ENCODE results near the gene GPC6.

Gene GPC6

GRCh38 chr13:93411186-93411680 is 184.6 kb downstream of the GPC6 start:
- H2AFZ ChIP-seq (ENCODE audit: low read depth, low read length): no peak overlapping the region
- no peak overlapping the region for H3K9ac ChIP-seq (ENCODE audit: low read length)
- no peaks in the 10 kb centered on the region for H3K36me3 ChIP-seq (replicated peaks; ENCODE audit: low read depth, low read length)
- no peaks in the 10 kb centered on the region for H3K9me3 ChIP-seq (ENCODE audit: insufficient read depth, low read length)
- no peaks in the 10 kb centered on the region for H3K79me2 ChIP-seq (ENCODE audit: low read length)
- no peak overlapping the region for H3K4me2 ChIP-seq (ENCODE audit: low read length)
- TF ChIP-seq EZH2phosphoT487 (IDR thresholded peaks at IDR 0.05; ENCODE audit: low read depth): no peak
- TF ChIP-seq, protein P1, sequence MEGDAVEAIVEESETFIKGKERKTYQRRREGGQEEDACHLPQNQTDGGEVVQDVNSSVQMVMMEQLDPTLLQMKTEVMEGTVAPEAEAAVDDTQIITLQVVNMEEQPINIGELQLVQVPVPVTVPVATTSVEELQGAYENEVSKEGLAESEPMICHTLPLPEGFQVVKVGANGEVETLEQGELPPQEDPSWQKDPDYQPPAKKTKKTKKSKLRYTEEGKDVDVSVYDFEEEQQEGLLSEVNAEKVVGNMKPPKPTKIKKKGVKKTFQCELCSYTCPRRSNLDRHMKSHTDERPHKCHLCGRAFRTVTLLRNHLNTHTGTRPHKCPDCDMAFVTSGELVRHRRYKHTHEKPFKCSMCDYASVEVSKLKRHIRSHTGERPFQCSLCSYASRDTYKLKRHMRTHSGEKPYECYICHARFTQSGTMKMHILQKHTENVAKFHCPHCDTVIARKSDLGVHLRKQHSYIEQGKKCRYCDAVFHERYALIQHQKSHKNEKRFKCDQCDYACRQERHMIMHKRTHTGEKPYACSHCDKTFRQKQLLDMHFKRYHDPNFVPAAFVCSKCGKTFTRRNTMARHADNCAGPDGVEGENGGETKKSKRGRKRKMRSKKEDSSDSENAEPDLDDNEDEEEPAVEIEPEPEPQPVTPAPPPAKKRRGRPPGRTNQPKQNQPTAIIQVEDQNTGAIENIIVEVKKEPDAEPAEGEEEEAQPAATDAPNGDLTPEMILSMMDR (IDR thresholded peaks at IDR 0.05; ENCODE audit: low read depth, low read length): no peak
- H3K27ac ChIP-seq (ENCODE audit: low read length): no peak overlapping the region
- no peaks in the 10 kb centered on the region for H4K20me1 ChIP-seq (ENCODE audit: insufficient read depth, low read length)
- no peak overlapping the region for H3K4me3 ChIP-seq (ENCODE audit: low read length)
- H3K27me3 ChIP-seq (ENCODE audit: low read depth, low read length): no peaks in the 10 kb centered on the region
- no peaks in the 10 kb centered on the region for H3K4me1 ChIP-seq (ENCODE audit: low read length)

DNA sequence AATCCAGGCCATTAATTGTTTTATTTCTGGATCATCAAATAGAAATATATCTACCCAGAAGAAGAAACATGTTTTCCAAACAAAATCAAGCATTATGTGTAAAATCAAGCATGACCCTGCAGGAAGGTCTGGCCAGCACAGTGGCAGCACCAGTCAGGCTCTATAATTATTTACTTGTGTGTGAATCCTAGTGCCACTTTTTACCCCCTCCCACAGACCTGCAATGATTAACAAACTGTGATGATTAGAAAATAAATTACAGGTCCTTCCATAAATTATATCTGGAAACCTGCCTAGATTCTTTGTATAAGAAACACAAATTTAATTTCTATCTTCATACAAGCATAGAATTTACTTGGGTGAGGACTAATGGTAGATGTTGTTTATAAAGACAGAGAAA is 186.1 kb downstream of the GPC6 start:
- H3K36me3 ChIP-seq (replicated peaks; ENCODE audit: low read depth, low read length): no peaks in the 10 kb centered on the region
- no peak overlapping the region for H2AFZ ChIP-seq (ENCODE audit: low read depth, low read length)
- H3K4me2 ChIP-seq (ENCODE audit: low read length): no peak overlapping the region
- H3K27ac ChIP-seq (ENCODE audit: low read length): no peak overlapping the region
- no peaks in the 10 kb centered on the region for H3K27me3 ChIP-seq (ENCODE audit: low read depth, low read length)
- TF ChIP-seq, protein P1 (IDR thresholded peaks at IDR 0.05; ENCODE audit: low read depth, low read length): no peak
- TF ChIP-seq EZH2phosphoT487 (IDR thresholded peaks at IDR 0.05; ENCODE audit: low read depth): no peak
- no peak overlapping the region for H3K4me3 ChIP-seq (ENCODE audit: low read length)
- no peaks in the 10 kb centered on the region for H4K20me1 ChIP-seq (ENCODE audit: insufficient read depth, low read length)
- H3K79me2 ChIP-seq (ENCODE audit: low read length): no peaks in the 10 kb centered on the region
- no peaks in the 10 kb centered on the region for H3K9me3 ChIP-seq (ENCODE audit: insufficient read depth, low read length)
- no peaks in the 10 kb centered on the region for H3K4me1 ChIP-seq (ENCODE audit: low read length)
- H3K9ac ChIP-seq (ENCODE audit: low read length): no peak overlapping the region

GRCh38 chr13:93413972-93414717 is 187.5 kb downstream of the GPC6 start:
- no peak overlapping the region for H3K4me2 ChIP-seq (ENCODE audit: low read length)

DNA sequence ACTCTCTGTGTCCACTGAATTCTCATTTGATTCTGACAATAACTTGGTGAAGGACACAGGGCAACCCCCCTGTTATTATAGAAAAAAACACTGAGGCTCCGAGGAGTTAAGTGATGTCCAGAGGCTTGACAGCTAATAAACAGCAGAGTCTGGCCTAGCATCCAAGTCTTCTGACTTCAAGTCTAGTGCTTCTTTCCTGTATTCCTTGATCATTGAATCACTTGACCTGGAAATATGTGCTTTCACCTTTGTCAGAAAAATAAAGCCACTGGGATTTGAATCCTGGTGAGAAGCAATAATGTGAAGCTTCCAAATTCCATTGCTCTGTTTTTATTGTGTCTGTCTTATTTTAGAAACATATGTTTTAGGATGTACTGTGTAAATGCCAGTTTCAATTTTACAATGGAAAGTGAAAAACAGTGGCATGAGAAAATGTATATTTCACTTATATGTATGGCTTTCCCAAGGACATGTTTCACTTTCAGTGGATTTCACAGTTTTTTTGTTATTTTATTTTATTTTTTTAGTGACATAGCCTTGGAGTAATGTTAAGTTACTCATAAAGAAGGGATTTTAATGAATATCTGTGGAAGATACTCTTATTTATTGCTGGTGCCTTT is 190.2 kb downstream of the GPC6 start:
- no peak overlapping the region for H3K9ac ChIP-seq (ENCODE audit: low read length)
- no peak overlapping the region for H2AFZ ChIP-seq (ENCODE audit: low read depth, low read length)
- no peaks in the 10 kb centered on the region for H3K36me3 ChIP-seq (replicated peaks; ENCODE audit: low read depth, low read length)
- TF ChIP-seq, protein P1 (IDR thresholded peaks at IDR 0.05; ENCODE audit: low read depth, low read length): no peak
- TF ChIP-seq EZH2phosphoT487 (IDR thresholded peaks at IDR 0.05; ENCODE audit: low read depth): no peak
- no peaks in the 10 kb centered on the region for H4K20me1 ChIP-seq (ENCODE audit: insufficient read depth, low read length)
- H3K27ac ChIP-seq (ENCODE audit: low read length): no peak overlapping the region
- no peak overlapping the region for H3K4me2 ChIP-seq (ENCODE audit: low read length)
- H3K9me3 ChIP-seq (ENCODE audit: insufficient read depth, low read length): no peaks in the 10 kb centered on the region
- no peaks in the 10 kb centered on the region for H3K27me3 ChIP-seq (ENCODE audit: low read depth, low read length)
- H3K4me3 ChIP-seq (ENCODE audit: low read length): no peak overlapping the region
- H3K79me2 ChIP-seq (ENCODE audit: low read length): no peaks in the 10 kb centered on the region
- no peaks in the 10 kb centered on the region for H3K4me1 ChIP-seq (ENCODE audit: low read length)

More at GRCh38 chr13:93413972-93414717, 187.5 kb downstream of the GPC6 start:
- H3K27me3 ChIP-seq (ENCODE audit: low read depth, low read length): no peaks in the 10 kb centered on the region
- no peak overlapping the region for H3K4me3 ChIP-seq (ENCODE audit: low read length)
- no peaks in the 10 kb centered on the region for H3K4me1 ChIP-seq (ENCODE audit: low read length)
- H3K27ac ChIP-seq (ENCODE audit: low read length): no peak overlapping the region
- H3K36me3 ChIP-seq (replicated peaks; ENCODE audit: low read depth, low read length): no peaks in the 10 kb centered on the region
- no peaks in the 10 kb centered on the region for H4K20me1 ChIP-seq (ENCODE audit: insufficient read depth, low read length)
- H3K9me3 ChIP-seq (ENCODE audit: insufficient read depth, low read length): no peaks in the 10 kb centered on the region
- TF ChIP-seq EZH2phosphoT487 (IDR thresholded peaks at IDR 0.05; ENCODE audit: low read depth): no peak
- TF ChIP-seq, protein P1 (IDR thresholded peaks at IDR 0.05; ENCODE audit: low read depth, low read length): no peak
- no peak overlapping the region for H2AFZ ChIP-seq (ENCODE audit: low read depth, low read length)
- no peak overlapping the region for H3K9ac ChIP-seq (ENCODE audit: low read length)
- H3K79me2 ChIP-seq (ENCODE audit: low read length): no peaks in the 10 kb centered on the region
